ENCODE measurements around the gene FOSL1.

FOSL1 gene

DNA sequence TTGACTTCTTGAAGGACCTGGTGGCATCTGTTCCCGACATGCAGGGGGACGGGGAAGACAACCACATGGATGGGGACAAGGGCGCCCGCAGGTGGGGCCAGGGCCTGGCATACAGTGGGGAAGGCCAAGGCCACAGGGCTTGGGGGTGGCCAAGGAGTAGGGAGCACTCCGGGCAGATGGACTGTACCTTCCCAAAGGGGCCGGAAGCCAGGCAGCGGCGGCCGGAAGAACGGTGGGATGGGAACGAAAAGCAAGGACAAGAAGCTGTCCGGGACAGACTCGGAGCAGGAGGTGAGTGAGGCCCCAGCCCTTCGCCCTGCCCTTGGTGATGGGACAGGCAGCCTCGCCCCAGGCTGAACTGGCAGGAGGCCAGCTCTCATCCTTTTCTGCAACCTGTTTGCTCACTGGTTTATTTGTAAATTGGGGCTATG, 20.2 kb upstream of the FOSL1 start:
- TF ChIP-seq, protein P1, sequence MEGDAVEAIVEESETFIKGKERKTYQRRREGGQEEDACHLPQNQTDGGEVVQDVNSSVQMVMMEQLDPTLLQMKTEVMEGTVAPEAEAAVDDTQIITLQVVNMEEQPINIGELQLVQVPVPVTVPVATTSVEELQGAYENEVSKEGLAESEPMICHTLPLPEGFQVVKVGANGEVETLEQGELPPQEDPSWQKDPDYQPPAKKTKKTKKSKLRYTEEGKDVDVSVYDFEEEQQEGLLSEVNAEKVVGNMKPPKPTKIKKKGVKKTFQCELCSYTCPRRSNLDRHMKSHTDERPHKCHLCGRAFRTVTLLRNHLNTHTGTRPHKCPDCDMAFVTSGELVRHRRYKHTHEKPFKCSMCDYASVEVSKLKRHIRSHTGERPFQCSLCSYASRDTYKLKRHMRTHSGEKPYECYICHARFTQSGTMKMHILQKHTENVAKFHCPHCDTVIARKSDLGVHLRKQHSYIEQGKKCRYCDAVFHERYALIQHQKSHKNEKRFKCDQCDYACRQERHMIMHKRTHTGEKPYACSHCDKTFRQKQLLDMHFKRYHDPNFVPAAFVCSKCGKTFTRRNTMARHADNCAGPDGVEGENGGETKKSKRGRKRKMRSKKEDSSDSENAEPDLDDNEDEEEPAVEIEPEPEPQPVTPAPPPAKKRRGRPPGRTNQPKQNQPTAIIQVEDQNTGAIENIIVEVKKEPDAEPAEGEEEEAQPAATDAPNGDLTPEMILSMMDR (IDR thresholded peaks at IDR 0.05; ENCODE audit: borderline replicate concordance, insufficient read depth, low read depth, low read length), result no peak
- peak overlapping the region; percentile 90 for H3K4me3 ChIP-seq (ENCODE audit: low read depth, low read length)

DNA sequence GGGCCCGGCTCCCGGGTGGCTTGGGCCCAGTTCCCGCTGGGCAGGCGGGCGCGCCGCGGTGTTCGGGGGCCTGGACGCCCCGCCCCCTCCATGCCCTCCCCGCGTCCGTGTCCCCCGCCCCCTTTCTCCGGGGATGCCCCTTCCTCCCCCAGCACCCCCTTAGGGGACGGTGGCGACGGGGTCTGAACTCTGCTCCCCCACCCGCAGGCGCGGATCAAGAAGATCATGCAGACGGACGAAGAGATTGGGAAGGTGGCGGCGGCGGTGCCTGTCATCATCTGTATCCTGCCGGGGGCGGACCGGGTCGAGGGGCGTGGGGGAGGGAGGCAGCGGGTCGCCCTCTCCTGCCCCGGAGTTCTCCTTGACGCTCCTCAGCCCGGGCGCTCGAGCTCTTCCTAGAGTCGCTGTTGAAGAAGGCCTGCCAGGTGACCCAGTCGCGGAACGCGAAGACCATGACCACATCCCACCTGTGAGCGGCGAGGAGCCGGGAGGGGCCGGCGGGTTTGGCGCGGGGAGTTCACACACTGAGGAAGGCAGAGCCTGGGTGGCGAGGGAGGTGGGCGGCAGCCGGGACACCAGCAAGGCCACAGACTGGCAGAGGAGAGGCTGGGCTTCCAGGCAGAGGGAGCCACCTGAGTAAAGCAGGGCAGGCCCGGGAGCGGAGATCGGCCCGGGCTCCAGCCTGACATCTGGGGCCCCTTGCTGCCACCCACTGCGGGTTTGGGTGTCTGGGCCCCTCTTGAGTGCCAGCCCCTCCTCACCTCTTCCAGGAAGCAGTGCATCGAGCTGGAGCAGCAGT, 19.6 kb upstream of the FOSL1 start:
- TF ChIP-seq, protein P1 (IDR thresholded peaks at IDR 0.05; ENCODE audit: borderline replicate concordance, insufficient read depth, low read depth, low read length), result no peak
- peak overlapping the region; percentile 90 for H3K4me3 ChIP-seq (ENCODE audit: low read depth, low read length)

DNA sequence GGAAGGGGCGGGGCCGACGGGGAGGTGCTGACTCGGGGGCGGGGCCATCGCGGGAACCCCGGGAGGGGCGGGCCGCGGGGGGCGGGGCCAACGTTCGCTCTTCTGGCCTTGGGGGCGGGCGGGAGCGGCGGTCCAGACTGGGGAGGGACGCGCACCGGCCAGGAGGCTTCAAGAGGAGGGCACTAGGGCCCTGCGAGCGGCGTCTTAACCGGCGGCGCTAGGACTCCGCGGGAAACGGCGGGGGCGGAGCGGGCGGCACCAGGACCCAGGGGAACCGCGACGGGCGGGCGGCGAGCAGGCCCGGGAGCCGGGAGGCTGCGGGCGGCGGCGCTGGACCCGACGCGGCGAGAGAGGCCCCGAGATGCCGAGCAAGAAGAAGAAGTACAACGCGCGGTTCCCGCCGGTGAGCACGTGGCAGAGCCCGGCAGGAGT, 19.0 kb upstream of the FOSL1 start, which contains the start of gene DRAP1:
Gene DRAP1, plus strand, starts transcription at position 286 of the 432 bp plus-strand sequence. Its CDS starts 76 bp downstream, at position 362.
- H3K4me3 ChIP-seq (ENCODE audit: low read depth, low read length), result peak within 1 kb of the TSS; percentile 90
- TF ChIP-seq, protein P1 (IDR thresholded peaks at IDR 0.05; ENCODE audit: borderline replicate concordance, insufficient read depth, low read depth, low read length), result no peak

DNA sequence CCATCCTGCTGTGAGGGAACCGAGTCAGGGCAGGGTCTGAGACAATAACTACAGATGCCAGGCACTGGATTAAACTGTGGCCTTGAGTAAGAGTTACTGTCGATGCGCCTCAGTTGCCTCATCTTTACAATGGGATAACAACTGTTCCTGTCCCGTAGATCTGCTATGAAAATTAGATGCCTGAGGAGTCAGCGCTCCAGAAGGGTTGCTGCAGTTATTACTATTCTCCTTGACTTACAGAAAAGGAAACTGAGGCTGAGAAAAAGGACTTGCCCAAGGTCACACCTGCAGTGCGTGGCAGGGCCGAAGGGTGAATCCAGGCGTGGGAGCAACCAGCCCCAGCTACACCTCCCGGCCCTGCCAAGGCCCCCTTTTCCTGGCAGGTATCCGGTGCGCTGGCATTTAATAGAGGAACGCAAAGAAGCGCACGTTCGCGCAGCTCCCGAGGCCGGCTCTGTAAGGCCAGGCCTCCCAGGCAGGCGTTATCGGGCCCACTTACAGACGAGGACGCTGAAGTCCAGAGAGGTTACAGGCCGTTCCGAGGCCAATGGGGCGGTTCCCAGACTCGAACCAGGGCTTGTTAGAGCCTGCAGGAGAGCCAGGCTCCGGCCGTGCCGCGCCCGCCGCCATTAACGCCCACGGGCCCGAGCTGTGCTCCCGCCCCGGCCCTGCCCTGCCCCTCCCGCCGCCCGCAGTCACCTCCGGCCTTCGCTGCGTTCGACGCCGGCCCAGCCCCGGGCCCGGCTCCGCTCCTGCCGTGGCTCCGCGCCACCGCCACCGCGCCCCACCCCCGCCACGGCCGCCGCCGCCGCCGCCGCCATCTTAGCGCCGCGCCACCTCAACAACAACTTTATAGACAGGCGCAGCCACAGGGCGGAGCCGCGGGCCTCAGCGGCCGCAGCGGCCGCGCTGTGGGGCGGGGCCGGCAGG, 18.3 kb upstream of the FOSL1 start, which contains the start of gene C11orf68:
Gene C11orf68, minus strand, starts transcription at position 852 of the 930 bp plus-strand sequence. Its CDS starts 31 bp downstream, at position 821.
- TF ChIP-seq, protein P1 (IDR thresholded peaks at IDR 0.05; ENCODE audit: borderline replicate concordance, insufficient read depth, low read depth, low read length), result no peak

DNA sequence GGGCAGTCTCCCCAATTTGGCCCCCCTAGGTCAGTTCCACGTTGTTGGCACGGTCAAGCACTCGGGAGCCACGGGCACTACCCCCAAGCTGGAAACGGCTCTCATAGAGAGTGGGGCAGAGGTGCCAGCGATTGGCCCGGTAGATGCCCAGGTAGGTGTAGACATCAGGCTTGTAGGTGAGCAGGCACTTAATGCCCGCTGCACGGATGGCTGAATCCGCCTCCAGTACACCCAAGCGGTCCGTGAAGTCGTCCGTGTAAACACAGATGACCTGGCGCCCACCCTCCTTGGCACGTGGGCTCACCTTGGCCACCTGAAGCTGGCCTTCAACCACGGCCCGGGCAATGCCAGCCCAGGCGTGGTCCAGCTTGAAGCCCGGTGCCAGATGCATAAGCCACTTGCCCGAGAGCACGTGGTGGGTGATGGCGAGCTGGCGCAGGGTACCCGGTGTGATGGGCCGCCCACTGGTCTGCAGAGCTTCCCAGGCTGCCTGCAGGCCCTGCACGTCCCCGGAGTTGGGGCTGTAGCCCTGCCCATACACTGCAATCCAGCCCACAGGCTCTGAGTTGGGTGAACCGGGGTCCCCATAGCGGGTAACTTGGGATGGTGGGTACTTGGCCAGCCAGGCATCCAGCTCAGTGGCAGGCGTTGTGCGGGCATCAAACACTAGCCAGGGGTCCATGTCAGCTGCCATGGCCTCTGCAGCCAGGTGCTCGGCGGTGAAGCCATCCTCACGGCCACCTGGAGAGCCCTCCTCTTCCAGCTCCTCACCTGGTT, 17.4 kb upstream of the FOSL1 start:
- TF ChIP-seq, protein P1 (IDR thresholded peaks at IDR 0.05; ENCODE audit: borderline replicate concordance, insufficient read depth, low read depth, low read length), result no peak
- peak overlapping the region; percentile 83 for H3K4me3 ChIP-seq (ENCODE audit: low read depth, low read length)

More for the DNA sequence above, 18.3 kb upstream of the FOSL1 start, which contains the start of gene C11orf68:
- peak within 1 kb of the TSS; percentile 90 for H3K4me3 ChIP-seq (ENCODE audit: low read depth, low read length)

DNA sequence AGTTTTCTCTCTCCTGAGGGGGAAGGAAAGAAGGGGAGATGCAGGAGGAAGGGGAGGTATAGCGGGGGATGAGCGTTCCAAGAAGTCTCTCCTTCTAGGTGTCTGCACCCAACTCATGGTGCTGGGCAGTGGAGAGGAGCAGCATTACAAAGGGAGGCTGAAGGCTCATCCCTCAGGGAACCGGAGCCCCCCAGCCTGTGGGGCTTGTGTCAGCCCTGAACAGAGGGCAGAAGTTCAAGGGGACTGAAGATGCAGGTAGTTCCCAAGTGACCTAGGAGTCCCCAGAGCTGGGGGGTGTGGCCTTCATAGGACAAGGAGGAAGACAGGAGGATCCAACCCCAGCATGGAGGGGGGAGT, 16.9 kb upstream of the FOSL1 start:
- TF ChIP-seq, protein P1 (IDR thresholded peaks at IDR 0.05; ENCODE audit: borderline replicate concordance, insufficient read depth, low read depth, low read length), result no peak
- H3K4me3 ChIP-seq (ENCODE audit: low read depth, low read length), result no peak overlapping the region

Measured in GM12875 (cell line).